ENCODE data around the gene STK24.

Gene STK24

DNA sequence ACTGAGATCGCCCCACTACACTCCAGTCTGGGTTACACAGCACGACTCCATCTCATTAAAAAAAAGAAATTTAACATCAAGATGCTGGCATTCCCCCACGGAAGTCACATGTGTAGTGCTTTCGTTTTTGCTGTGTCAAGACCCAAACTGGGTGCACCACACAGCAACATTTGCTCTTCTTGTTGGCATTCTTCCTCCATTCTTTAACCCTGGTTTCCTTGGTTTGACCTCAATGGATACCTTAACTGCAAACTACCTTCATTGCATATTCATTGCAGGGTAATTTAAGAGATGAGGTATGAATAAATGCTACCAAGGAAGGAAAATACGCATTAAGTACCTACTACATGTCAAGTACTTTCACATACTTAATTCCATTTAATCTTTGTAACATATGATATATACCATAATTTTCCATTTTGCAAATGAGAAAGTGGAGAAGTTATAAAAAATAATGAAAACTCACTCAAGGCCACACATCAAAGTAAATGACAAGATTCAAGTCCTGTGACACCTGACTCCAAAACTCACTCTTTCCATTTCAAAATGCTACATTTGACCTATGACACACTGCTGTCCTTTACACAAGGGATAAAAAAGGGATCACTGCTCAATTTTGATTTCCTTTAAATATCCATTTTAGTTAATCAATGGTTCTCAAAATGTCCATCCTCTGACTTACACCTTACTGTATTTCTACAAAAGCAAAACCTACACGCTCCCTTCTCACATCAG is 59.2 kb downstream of the STK24 start:
- H3K4me2 ChIP-seq (ENCODE audit: low read depth, low read length, poor library complexity, severe bottlenecking), result no peak overlapping the region
- no peak overlapping the region for H3K4me3 ChIP-seq (ENCODE audit: insufficient read depth, low read length, poor library complexity, severe bottlenecking)
- no peak overlapping the region for H3K27ac ChIP-seq (ENCODE audit: low read depth, low read length)
- H3K9me2 ChIP-seq (replicated peaks; ENCODE audit: insufficient read depth, low read length), result no peaks in the 10 kb centered on the region
- H3K79me2 ChIP-seq (ENCODE audit: insufficient read depth, low read length), result peaks cover 10% of the 10 kb centered on the region; the same call in 1 of the 2 replicates
- no peaks in the 10 kb centered on the region for H3K27me3 ChIP-seq (ENCODE audit: low read length)
- TF ChIP-seq EZH2phosphoT487 (conservative IDR thresholded peaks at IDR 0.05; ENCODE audit: low read length) (no peak), CTCF (IDR thresholded peaks at IDR 0.05; ENCODE audit: insufficient read depth, low read length, poor library complexity, severe bottlenecking) (no peak)
- H4K20me1 ChIP-seq (ENCODE audit: low read depth, low read length), result no peaks in the 10 kb centered on the region; the same call in 1 of the 2 replicates
- H3K36me3 ChIP-seq (ENCODE audit: low read length), result no peaks in the 10 kb centered on the region
- H3K9me3 ChIP-seq (ENCODE audit: insufficient read depth, low read length), result no peaks in the 10 kb centered on the region
- H2AFZ ChIP-seq (ENCODE audit: low read depth, low read length, severe bottlenecking), result no peak overlapping the region
- H3K9ac ChIP-seq (ENCODE audit: low read length), result no peak overlapping the region
- no peaks in the 10 kb centered on the region for H3F3A ChIP-seq (ENCODE audit: insufficient read depth)

GRCh38 chr13:98515818-98516465 is 61.0 kb downstream of the STK24 start:
- Histone ChIP-seq H3K27me3 (ENCODE audit: low read length) (no peaks in the 10 kb centered on the region), H2AFZ (ENCODE audit: low read depth, low read length, severe bottlenecking) (no peak overlapping the region), H3K9ac (ENCODE audit: low read length) (no peak overlapping the region), H3K27ac (ENCODE audit: low read depth, low read length) (no peak overlapping the region), H3F3A (ENCODE audit: insufficient read depth) (no peaks in the 10 kb centered on the region), H3K9me2 (replicated peaks; ENCODE audit: insufficient read depth, low read length) (no peaks in the 10 kb centered on the region), H3K79me2 (ENCODE audit: insufficient read depth, low read length) (peaks cover 14% of the 10 kb centered on the region; the same call in 1 of the 2 replicates), H3K9me3 (ENCODE audit: insufficient read depth, low read length) (no peaks in the 10 kb centered on the region), H3K4me2 (ENCODE audit: low read depth, low read length, poor library complexity, severe bottlenecking) (no peak overlapping the region), H3K36me3 (ENCODE audit: low read length) (no peaks in the 10 kb centered on the region), H3K4me3 (ENCODE audit: insufficient read depth, low read length, poor library complexity, severe bottlenecking) (no peak overlapping the region), H4K20me1 (ENCODE audit: low read depth, low read length) (peaks cover 2% of the 10 kb centered on the region; the same call in 1 of the 2 replicates)
- TF ChIP-seq EZH2phosphoT487 (conservative IDR thresholded peaks at IDR 0.05; ENCODE audit: low read length) (no peak), CTCF (IDR thresholded peaks at IDR 0.05; ENCODE audit: insufficient read depth, low read length, poor library complexity, severe bottlenecking) (no peak)

DNA sequence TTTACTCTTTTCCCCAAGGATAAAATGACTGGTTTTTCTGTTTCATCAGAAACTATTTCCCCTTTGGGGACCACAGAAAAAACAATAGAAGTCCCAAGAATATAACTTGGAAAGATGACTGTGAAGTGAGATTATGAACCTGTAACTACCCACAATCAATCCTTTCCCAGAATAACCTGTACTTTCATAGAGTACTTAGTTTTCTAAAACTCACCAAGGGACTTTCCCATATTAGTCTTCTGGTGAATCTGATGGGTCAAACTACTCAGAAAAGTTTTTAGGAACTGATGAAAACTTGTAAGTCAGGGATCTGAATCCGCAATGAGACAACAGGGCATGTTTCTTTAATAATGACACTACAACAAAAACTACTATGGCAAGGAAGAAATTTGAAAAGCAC is 62.6 kb downstream of the STK24 start:
- Histone ChIP-seq H3K36me3 (ENCODE audit: low read length) (no peaks in the 10 kb centered on the region), H3K4me3 (ENCODE audit: insufficient read depth, low read length, poor library complexity, severe bottlenecking) (no peak overlapping the region), H3K4me2 (ENCODE audit: low read depth, low read length, poor library complexity, severe bottlenecking) (no peak overlapping the region), H3F3A (ENCODE audit: insufficient read depth) (no peaks in the 10 kb centered on the region), H3K9me2 (replicated peaks; ENCODE audit: insufficient read depth, low read length) (no peaks in the 10 kb centered on the region), H4K20me1 (ENCODE audit: low read depth, low read length) (peaks cover 10% of the 10 kb centered on the region; the same call in 1 of the 2 replicates), H3K27ac (ENCODE audit: low read depth, low read length) (no peak overlapping the region), H3K27me3 (ENCODE audit: low read length) (no peaks in the 10 kb centered on the region), H3K9ac (ENCODE audit: low read length) (no peak overlapping the region), H3K79me2 (ENCODE audit: insufficient read depth, low read length) (peaks cover 18% of the 10 kb centered on the region; the same call in 1 of the 2 replicates), H2AFZ (ENCODE audit: low read depth, low read length, severe bottlenecking) (no peak overlapping the region), H3K9me3 (ENCODE audit: insufficient read depth, low read length) (no peaks in the 10 kb centered on the region)
- TF ChIP-seq CTCF (IDR thresholded peaks at IDR 0.05; ENCODE audit: insufficient read depth, low read length, poor library complexity, severe bottlenecking), result no peak
- no peak for TF ChIP-seq EZH2phosphoT487 (conservative IDR thresholded peaks at IDR 0.05; ENCODE audit: low read length)

All from SU-DHL-6 (cell line).